CD4-positive, alpha-beta T cell (primary cell): ENCODE data around the gene CSAD. TPM values are rescaled to one million over a fixed set of nuclear protein-coding genes. Genes with fewer than 3 reads are reported as not detected.

Source experiments
- ATAC-seq: fragments of 200-7000 bp; cut with Tn5 transposase; one replicate; pipeline ENCODE4 v1.10.0; 2022; ENCODE audit warnings: mild to moderate bottlenecking; ENCODE audit not compliant: poor library complexity
- CTCF ChIA-PET: fragments of 350-600 bp; sonication (Branson Sonifier 250); formaldehyde crosslinking; loops from one replicate; lab custom pipeline; 2021; ENCODE audit warnings: antibody characterized with exemption, inconsistent platforms; lab: Charles Lee
- POLR2A ChIA-PET: fragments of 350-600 bp; sonication (Branson Sonifier 250); formaldehyde crosslinking; loops from one replicate; lab custom pipeline; 2021; ENCODE audit warnings: antibody characterized with exemption, inconsistent platforms; lab: Charles Lee
- DNase-seq, 14 experiments: peaks; one replicate each; pipeline ENCODE4 v3.0.0-alpha.2; 2013 to 2020; ENCODE audit warnings: mixed read lengths in 2 of 14
- H3K27ac ChIP-seq, 2 donors: one replicate each; pipeline versions ENCODE4 v1.5.1 to v1.7.0; 2013; ENCODE audit warnings: low read length in 2 of 2, low read depth in 1 of 2, mild to moderate bottlenecking in 1 of 2
- H3K27me3 ChIP-seq, 2 experiments: 1 replicate in 1 of 2; 2 replicates in 1 of 2; pipeline versions ENCODE4 v1.6.1 to v1.7.0; 2013; ENCODE audit warnings: low read length in 2 of 2, control low read depth in 1 of 2, mild to moderate bottlenecking in 1 of 2, moderate library complexity in 1 of 2; ENCODE audit not compliant: insufficient read depth in 2 of 2, control insufficient read depth in 1 of 2
- H3K36me3 ChIP-seq: one replicate; pipeline ENCODE4 v1.6.1; 2013; ENCODE audit warnings: low read length, control low read depth; ENCODE audit not compliant: insufficient read depth
- H3K4me1 ChIP-seq: one replicate; pipeline ENCODE4 v1.6.1; 2013; ENCODE audit warnings: low read length, control low read depth; ENCODE audit not compliant: insufficient read depth
- H3K4me3 ChIP-seq: one replicate; pipeline ENCODE4 v1.5.1; 2013; ENCODE audit warnings: mild to moderate bottlenecking, low read length, moderate library complexity
- H3K9me3 ChIP-seq, 2 experiments: 1 replicate in 1 of 2; 2 replicates in 1 of 2; pipeline versions ENCODE4 v1.6.1 to v1.7.0; 2013; ENCODE audit warnings: low read length in 2 of 2, mild to moderate bottlenecking in 2 of 2, control low read depth in 1 of 2, moderate library complexity in 1 of 2; ENCODE audit not compliant: control insufficient read depth in 1 of 2, insufficient read depth in 1 of 2
- H3K27ac Mint-ChIP-seq: one replicate; pipeline ENCODE4 v1.8.0; 2020; ENCODE audit warnings: mixed read lengths
- H3K27me3 Mint-ChIP-seq: one replicate; pipeline ENCODE4 v1.8.0; 2021; ENCODE audit warnings: mixed read lengths
- H3K36me3 Mint-ChIP-seq: one replicate; pipeline ENCODE4 v1.8.0; 2021; ENCODE audit warnings: low read depth, mixed read lengths
- H3K4me1 Mint-ChIP-seq: one replicate; pipeline ENCODE4 v1.8.0; 2021; ENCODE audit warnings: low read depth, mixed read lengths
- H3K4me3 Mint-ChIP-seq: one replicate; pipeline ENCODE4 v1.8.0; 2020; ENCODE audit warnings: mild to moderate bottlenecking, mixed read lengths
- H3K9me3 Mint-ChIP-seq: one replicate; pipeline ENCODE4 v1.8.0; 2020; ENCODE audit warnings: mixed read lengths
- intact Hi-C, 2 experiments: fragments of 100-400 bp; cut with DNase I in 1 of 2; cut with micrococcal nuclease in 1 of 2; formaldehyde crosslinking; loops; one replicate each; pipeline versions ENCODE4 v1.15.1 to v1.9.0; 2023 to 2025; cut with DNase I, micrococcal nuclease
- total RNA-seq, 174 experiments: library from RNA in 2 of 174; stranded (reverse) in 2 of 174; gene quantifications; one replicate each; pipeline ENCODE4 v1.2.3 and lab custom pipeline; 2021 to 2026
- TF ChIP-seq, protein P1 (sequence below): fragments of 200-600 bp; IDR thresholded peaks from one replicate; pipeline ENCODE4 v1.8.0; 2022; ENCODE audit warnings: antibody characterized with exemption, mild to moderate bottlenecking

Gene CSAD
- total RNA-seq, 2 experiments from 2014 or later, result 56.7 to 57.3 TPM

DNA sequence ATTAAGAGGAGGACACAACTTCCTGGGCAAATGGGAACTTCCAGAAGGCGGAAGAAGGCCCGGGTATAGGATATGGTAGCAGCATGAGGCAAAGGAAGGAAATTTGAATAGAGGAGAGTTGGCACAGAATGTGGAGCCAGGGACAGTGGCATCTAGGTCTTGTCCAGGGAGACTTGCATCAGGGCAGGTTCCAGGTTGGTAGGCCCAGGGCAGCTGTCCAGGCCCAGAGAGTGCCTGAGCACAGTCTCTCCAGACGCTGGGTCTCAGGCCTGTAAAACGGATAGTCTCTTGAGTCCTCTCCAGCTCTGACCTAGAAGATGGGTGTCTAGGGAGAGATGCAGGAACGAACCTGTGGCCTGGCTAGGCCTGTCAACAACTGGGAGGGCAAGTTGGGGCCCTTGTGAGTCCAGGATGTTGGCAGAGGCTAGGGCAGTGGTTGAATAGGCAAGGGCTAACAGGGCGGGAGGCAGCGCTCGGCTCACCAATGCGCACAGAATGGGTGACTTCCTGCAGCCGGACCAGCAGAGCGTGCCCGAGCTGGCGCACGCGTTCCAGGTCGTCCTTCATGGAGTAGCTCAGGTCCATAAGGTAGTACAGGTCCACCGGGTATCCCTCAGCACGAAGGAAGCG lies 16.4 kb upstream of the CSAD start:
- peaks cover 73% of the 10 kb centered on the region for H3K4me1 ChIP-seq
- H3K27me3 ChIP-seq, result no peaks in the 10 kb centered on the region
- CTCF ChIA-PET, result interaction anchor here (1.0 to 4.5 kb wide), 8 partner anchors 8 to 70 kb away, joined by 3 to 32 read pairs (median 4); partner anchors contain the start of gene ITGB7
- Mint-ChIP-seq H3K27me3 (no peaks in the 10 kb centered on the region), H3K9me3 (no peaks in the 10 kb centered on the region), H3K36me3 (peaks cover 86% of the 10 kb centered on the region), H3K4me1 (peaks cover 66% of the 10 kb centered on the region), H3K4me3 (peak overlapping the region; percentile 62), H3K27ac (peak overlapping the region; percentile 80)
- POLR2A ChIA-PET, result interaction anchor here (0.7 to 5.0 kb wide), 8 partner anchors 8 to 124 kb away, joined by 3 to 53 read pairs (median 18); partner anchors contain the start of genes AAAS, CSAD, ITGB7 and PFDN5
- H3K36me3 ChIP-seq, result peaks cover 75% of the 10 kb centered on the region
- no peaks in the 10 kb centered on the region for H3K9me3 ChIP-seq
- ATAC-seq (no peak), DNase-seq (no peak)
- intact Hi-C loops, result loop anchor here in 1 of 2 experiments (10.0 kb wide), 1 partner anchor 132 kb away; no protein-coding TSS in a partner anchor
- peak overlapping the region; percentile 24 to 73 for H3K27ac ChIP-seq
- TF ChIP-seq, protein P1, sequence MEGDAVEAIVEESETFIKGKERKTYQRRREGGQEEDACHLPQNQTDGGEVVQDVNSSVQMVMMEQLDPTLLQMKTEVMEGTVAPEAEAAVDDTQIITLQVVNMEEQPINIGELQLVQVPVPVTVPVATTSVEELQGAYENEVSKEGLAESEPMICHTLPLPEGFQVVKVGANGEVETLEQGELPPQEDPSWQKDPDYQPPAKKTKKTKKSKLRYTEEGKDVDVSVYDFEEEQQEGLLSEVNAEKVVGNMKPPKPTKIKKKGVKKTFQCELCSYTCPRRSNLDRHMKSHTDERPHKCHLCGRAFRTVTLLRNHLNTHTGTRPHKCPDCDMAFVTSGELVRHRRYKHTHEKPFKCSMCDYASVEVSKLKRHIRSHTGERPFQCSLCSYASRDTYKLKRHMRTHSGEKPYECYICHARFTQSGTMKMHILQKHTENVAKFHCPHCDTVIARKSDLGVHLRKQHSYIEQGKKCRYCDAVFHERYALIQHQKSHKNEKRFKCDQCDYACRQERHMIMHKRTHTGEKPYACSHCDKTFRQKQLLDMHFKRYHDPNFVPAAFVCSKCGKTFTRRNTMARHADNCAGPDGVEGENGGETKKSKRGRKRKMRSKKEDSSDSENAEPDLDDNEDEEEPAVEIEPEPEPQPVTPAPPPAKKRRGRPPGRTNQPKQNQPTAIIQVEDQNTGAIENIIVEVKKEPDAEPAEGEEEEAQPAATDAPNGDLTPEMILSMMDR, result no peak
- no peak overlapping the region for H3K4me3 ChIP-seq

DNA sequence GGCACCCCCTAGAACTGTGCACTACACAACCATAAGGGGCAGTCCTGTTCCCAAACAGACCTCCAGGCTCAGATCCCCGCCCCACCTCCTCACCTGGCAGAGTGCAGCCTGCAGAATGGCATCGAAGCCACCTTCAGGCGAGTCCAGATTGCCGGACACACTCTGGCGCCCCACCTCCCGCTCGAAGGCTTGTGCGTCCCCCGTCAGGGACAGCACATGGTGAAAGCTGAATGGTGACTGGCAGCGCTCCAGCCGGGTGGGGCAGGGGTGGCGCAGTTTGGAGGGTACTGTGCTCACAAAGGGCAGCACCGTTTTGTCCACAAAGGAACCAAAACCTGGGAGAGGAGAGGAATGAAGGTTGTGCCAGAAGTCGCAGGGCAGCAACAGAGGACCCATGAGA lies 15.8 kb upstream of the CSAD start:
- TF ChIP-seq, protein P1, result no peak
- no peaks in the 10 kb centered on the region for H3K9me3 Mint-ChIP-seq
- peaks cover 62% of the 10 kb centered on the region for H3K4me1 Mint-ChIP-seq
- no peaks in the 10 kb centered on the region for H3K27me3 Mint-ChIP-seq
- peak overlapping the region; percentile 45 for H3K4me3 Mint-ChIP-seq
- ATAC-seq, result no peak
- Histone ChIP-seq H3K4me3 (no peak overlapping the region), H3K36me3 (peaks cover 77% of the 10 kb centered on the region), H3K4me1 (peaks cover 66% of the 10 kb centered on the region), H3K9me3 (no peaks in the 10 kb centered on the region), H3K27me3 (no peaks in the 10 kb centered on the region), H3K27ac (peak overlapping the region in 1 of 2 donors; percentile 73)
- DNase-seq, result no peak
- H3K27ac Mint-ChIP-seq, result peak overlapping the region; percentile 80
- H3K36me3 Mint-ChIP-seq, result peaks cover 92% of the 10 kb centered on the region
- intact Hi-C loops, result loop anchor here in 1 of 2 experiments (10.0 kb wide), 1 partner anchor 132 kb away; no protein-coding TSS in a partner anchor
- CTCF ChIA-PET, result interaction anchor here (1.3 to 4.5 kb wide), 2 partner anchors 38 to 55 kb away, joined by 3 to 32 read pairs; a partner anchor contains a TSS
- POLR2A ChIA-PET, result interaction anchor here (1.1 to 5.0 kb wide), 3 partner anchors 12 to 39 kb away, joined by 3 to 53 read pairs (median 45); partner anchors contain the start of genes CSAD, ITGB7 and ZNF740

DNA sequence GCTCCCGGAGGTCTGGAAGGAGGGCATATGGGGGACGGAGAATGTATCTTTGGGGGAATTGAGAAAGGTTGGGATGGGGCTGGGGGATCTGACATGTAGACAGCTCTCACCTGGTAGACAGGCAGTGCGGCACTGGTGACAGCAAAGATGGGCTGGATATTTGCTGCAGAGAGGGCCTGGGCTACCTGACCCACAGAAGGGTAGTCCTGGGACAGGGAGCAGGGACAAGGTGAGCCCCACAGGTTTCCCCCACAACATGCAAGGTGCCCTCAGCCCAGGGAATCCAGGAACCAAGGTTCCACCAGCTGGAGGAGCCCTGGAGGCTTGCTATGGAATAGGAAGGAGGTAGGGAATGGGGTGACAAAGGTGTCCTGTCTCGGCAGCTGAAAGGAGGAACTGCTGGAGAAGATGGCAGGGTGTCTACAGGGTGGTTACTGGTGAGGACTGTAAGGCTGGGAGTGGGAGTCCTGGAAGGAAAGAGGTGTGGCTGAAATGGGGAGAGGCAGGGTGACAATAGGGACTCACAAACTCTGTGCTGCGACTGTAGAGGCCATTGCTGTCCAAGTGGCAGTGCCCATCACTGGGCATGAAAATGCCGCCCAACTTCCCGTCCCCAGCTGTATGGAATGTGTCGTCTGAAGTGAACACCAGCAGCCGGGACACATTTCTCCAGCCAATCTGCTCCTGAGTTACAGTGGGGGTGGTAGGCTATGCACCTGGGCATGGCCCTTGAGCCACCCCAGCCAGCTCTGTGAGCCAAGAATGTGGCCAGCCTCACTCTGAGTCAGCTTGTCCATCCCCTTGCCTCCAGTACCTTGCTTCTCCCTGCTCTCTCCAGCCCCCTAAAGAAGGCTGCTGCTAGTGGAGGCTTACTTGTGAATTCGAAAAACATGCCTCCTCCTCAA lies 15.0 kb upstream of the CSAD start:
- peak overlapping the region; percentile 80 for H3K27ac Mint-ChIP-seq
- CTCF ChIA-PET, result interaction anchor here (1.2 to 1.4 kb wide), 3 partner anchors 18 to 36 kb away, joined by 3 to 4 read pairs (median 4); no protein-coding TSS in a partner anchor
- peak overlapping the region in 1 of 2 donors; percentile 73 for H3K27ac ChIP-seq

More for the DNA sequence above, 15.0 kb upstream of the CSAD start:
- no peaks in the 10 kb centered on the region for H3K27me3 Mint-ChIP-seq
- H3K4me1 Mint-ChIP-seq, result peaks cover 61% of the 10 kb centered on the region
- H3K4me3 Mint-ChIP-seq, result peak overlapping the region; percentile 45
- TF ChIP-seq, protein P1, result no peak
- no peaks in the 10 kb centered on the region for H3K27me3 ChIP-seq
- peaks cover 83% of the 10 kb centered on the region for H3K36me3 ChIP-seq
- H3K9me3 Mint-ChIP-seq, result no peaks in the 10 kb centered on the region
- peaks cover 94% of the 10 kb centered on the region for H3K36me3 Mint-ChIP-seq
- no peak overlapping the region for H3K4me3 ChIP-seq
- no peak for ATAC-seq
- peaks cover 59% of the 10 kb centered on the region for H3K4me1 ChIP-seq
- POLR2A ChIA-PET, result interaction anchor here (1.1 to 2.0 kb wide), 5 partner anchors 11 to 149 kb away, joined by 3 to 18 read pairs (median 4); partner anchors contain the start of genes CSAD, ITGB7, SPRYD3 and ZNF740
- no peaks in the 10 kb centered on the region for H3K9me3 ChIP-seq
- no peak for DNase-seq
- intact Hi-C loops, result loop anchor here in 1 of 2 experiments (10.0 kb wide), 1 partner anchor 131 kb away; no protein-coding TSS in a partner anchor
